ENCODE data around the gene HPCA. TPM values are rescaled to one million over a fixed set of nuclear protein-coding genes. Genes with fewer than 3 reads are reported as not detected.

HPCA gene
- total RNA-seq, 1 donor from 2014 or later, result not detected

DNA sequence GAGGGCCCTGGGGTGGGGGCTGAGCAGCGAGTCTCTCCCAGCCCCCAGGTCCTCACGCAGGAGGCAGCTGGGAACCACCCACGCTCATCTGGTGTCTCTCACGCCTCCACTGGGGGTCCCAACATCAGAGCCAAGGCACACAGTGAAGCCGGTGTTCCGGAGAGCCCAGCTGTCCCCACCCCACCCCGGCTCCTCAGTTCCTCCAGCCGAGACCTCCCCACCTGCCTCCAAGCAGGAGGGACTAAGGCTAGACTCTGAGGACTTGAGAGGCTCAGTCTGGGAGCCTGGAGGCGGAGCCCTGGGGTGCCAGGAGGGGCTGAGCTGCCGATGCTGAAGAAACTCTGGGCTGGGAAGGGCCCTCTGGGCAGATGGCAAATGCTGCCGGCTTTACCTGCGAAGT is 1.6 kb upstream of the HPCA start:
- intact Hi-C loops (cut with DNase I), result no loop called here

GRCh38 chr1:32885676-32886003 is 651 bp upstream of the HPCA start:
- intact Hi-C loops (cut with DNase I), result no loop called here
- no peak for ATAC-seq (ENCODE audit: poor library complexity)
- no peak for DNase-seq

More for the DNA sequence above, 1.6 kb upstream of the HPCA start:
- DNase-seq (no peak), ATAC-seq (ENCODE audit: poor library complexity) (no peak)

GRCh38 chr1:32886828-32887414 is 630 bp downstream of the HPCA start:
- ATAC-seq (ENCODE audit: poor library complexity) (no peak), DNase-seq (no peak)
- intact Hi-C loops (cut with DNase I), result no loop called here

GRCh38 chr1:32887623-32888022 is 1.3 kb downstream of the HPCA start:
- DNase-seq (no peak), ATAC-seq (ENCODE audit: poor library complexity) (no peak)
- intact Hi-C loops (cut with DNase I), result no loop called here

GRCh38 chr1:32888134-32888533 is 1.8 kb downstream of the HPCA start:
- ATAC-seq (ENCODE audit: poor library complexity) (no peak), DNase-seq (no peak)
- intact Hi-C loops (cut with DNase I), result no loop called here

DNA sequence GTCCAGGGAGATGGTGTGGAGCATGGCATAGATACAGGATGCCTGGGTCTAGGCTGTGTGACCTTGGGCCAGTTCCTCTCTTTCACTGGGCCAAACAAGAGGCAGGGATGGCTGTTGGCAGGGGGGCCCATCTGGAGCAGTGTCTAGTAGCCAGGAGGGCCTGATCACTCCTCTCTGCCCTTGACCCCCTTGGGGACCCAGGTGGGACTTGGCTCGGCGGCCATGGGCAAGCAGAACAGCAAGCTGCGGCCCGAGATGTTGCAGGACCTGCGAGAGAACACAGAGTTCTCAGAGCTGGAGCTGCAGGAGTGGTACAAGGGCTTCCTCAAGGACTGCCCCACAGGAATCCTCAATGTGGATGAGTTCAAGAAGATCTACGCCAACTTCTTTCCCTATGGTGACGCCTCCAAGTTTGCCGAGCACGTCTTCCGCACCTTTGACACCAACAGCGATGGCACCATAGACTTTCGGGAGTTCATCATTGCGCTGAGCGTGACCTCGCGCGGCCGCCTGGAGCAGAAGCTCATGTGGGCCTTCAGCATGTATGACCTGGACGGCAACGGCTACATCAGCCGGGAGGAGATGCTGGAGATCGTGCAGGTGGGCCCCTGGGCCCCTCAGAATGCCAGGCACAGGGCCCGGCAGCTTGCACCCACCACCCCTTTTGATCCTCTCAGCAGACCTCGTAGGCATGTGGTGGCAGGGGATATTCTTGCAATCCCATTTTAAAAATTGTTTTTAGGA is 2.6 kb downstream of the HPCA start:
- intact Hi-C loops (cut with DNase I), result no loop called here
- ATAC-seq (ENCODE audit: poor library complexity) (no peak), DNase-seq (no peak)

- intact Hi-C loops (cut with DNase I), result no loop called here
- ATAC-seq (ENCODE audit: poor library complexity), result no peak
Observed at GRCh38 chr1:32889731-32890278, 3.5 kb downstream of the HPCA start.

DNA sequence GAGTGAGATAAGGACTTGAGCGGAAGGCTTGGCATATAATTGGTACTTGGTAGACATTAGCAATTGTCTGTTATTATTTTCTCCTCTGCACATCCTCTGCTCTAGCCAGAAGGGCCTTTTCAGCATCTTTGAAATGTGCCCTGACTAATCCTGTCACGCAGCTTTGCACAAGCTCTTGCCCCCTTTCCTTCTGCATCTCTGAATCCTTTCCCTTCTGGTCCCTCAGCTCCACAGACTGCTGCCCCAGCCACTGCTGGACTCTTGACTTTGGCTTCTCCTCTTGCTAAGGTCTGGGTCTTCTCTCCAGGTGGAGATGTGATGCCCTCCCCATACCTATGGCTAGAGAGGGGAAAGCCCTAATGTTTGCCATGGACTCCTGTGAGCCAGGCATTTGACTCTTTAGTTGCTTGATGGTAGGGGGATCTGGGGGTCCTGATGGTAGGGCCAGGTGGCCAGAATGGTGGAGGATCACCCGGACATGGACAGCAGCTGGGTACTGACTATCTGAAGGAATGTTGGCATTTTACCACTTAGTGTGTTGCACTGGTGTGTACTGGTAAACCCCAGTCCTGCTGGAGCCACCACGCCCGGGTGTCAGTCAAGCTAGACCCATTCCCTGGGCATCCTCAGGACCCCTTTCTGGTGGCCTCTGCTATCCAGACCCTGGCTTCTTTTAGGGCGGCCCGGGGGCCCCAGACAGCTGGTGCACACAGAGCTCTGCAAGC is 4.4 kb downstream of the HPCA start:
- ATAC-seq (ENCODE audit: poor library complexity) (no peak), DNase-seq (no peak)
- intact Hi-C loops (cut with DNase I), result no loop called here

More at GRCh38 chr1:32889731-32890278, 3.5 kb downstream of the HPCA start:
- DNase-seq, result no peak

GRCh38 chr1:32891241-32891570 is 4.9 kb downstream of the HPCA start:
- intact Hi-C loops (cut with DNase I), result no loop called here
- ATAC-seq (ENCODE audit: poor library complexity) (no peak), DNase-seq (no peak)

DNA sequence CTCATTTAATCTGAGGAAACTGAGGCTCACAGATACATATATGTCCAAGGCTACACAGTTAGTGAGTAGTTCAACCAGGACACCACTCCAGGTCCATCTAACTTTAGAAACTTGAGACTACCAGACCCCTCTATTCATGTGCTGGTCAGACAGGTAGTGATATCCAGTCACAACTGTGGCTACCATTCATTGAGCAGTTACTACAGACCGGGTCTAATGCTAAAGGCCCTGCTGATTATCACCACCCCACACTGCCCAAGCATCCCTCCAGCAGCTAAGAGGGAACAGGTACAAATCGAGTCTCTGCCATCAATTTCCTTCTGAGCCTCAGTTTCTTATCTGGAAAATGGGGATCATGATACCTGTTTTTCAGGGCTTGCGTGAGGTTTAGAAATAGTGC is 5.3 kb downstream of the HPCA start:
- DNase-seq, result no peak
- intact Hi-C loops (cut with DNase I), result no loop called here
- no peak for ATAC-seq (ENCODE audit: poor library complexity)

GRCh38 chr1:32892368-32893197 is 6.3 kb downstream of the HPCA start:
- intact Hi-C loops (cut with DNase I), result no loop called here
- ATAC-seq (ENCODE audit: poor library complexity) (peak; percentile 19), DNase-seq (no peak)

DNA sequence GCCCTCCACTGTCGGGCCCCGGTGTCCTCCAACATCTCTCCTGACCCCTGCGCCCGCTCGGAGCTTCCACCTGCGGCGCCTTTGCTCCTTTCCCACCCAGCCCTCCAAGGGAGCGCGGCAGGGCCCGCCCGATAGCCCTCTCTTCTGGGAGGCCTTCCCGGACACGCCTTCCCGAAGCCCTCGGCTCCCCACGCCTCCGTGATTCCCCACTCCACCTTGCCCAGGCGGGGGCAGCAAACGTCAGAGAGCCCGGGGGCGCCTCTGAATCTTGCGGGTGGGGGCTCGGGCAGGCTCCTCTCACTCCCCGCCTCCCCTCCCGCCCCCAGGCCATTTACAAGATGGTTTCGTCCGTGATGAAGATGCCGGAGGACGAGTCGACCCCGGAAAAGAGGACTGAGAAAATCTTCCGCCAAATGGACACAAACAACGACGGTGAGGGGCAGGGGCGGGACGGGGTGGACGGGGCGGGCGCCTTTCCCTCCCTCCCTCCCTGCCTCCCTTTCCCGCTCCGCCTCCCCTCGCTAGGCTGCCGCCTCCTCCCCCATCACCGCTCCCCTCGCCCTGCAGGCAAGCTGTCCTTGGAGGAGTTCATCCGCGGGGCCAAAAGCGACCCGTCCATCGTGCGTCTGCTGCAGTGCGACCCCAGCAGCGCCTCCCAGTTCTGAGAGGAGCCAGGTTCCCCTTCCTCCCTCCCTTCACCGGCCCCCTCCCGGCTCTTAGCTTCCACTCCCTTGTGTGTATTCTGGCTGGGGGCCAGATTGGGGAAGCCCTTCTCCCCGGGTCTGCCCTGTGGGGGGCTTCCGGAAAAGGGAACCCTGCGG is 7.1 kb downstream of the HPCA start:
- intact Hi-C loops (cut with DNase I), result no loop called here
- ATAC-seq (ENCODE audit: poor library complexity), result peak; percentile 62

GRCh38 chr1:32894019-32894600 is 7.8 kb downstream of the HPCA start:
- ATAC-seq (ENCODE audit: poor library complexity), result peak; percentile 9
- intact Hi-C loops (cut with DNase I), result no loop called here
- DNase-seq, result no peak

More for the DNA sequence above, 7.1 kb downstream of the HPCA start:
- no peak for DNase-seq

DNA sequence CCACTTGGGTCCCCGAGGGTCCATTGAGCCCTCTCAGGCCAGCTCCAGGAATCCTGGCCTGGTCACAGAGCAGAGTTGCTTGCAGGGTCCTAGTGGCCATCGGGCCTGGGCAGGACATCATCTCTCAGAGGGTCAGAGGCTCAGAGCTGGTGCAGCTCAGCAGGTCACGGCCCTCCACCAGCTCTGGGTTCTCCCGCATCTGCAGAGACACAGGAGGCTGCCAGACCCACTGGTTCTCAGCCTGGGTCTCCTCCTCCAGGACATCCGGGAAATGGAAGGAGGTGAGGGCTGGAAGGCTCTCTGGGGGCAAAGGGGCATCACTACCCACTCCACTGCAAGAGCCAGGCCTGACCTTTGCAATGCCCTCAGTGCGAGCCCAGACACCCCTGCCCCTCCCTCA is 8.4 kb downstream of the HPCA start:
- no peak for DNase-seq
- ATAC-seq (ENCODE audit: poor library complexity), result no peak
- intact Hi-C loops (cut with DNase I), result no loop called here

- ATAC-seq (ENCODE audit: poor library complexity), result no peak
- intact Hi-C loops (cut with DNase I), result no loop called here
- no peak for DNase-seq
Observed at GRCh38 chr1:32895325-32896215, 9.3 kb downstream of the HPCA start.

DNA sequence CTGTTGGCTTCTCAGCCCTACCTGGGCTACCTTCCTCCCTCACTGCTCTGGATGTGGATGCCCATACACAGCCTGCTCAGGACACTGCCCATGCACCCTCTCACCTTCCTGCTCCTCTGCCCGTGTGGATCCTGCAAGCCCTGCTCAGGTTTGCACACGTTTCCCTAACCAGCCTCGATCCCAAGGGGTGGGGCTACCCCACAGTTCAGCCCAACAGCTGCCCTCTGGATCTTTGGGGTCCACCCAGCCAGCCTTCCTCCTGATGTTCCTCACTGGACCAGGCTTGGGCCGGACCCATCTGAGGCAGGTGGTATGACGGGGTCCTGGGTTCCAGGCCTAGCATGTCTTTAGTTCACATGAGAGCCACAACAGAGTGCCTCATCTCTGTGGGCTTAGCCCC is 10.2 kb downstream of the HPCA start:
- intact Hi-C loops (cut with DNase I), result no loop called here
- ATAC-seq (ENCODE audit: poor library complexity), result no peak
- no peak for DNase-seq

All from Right ventricle myocardium superior (tissue), 1 donor.